ENCODE measurements around the gene RNF214.
"Not testable (repeated sequence)": the region's sequence is repeated elsewhere in the genome, so short reads cannot be mapped to it uniquely, and the experiment has no call there.

- not testable (repeated sequence) for TF ChIP-seq CTCF (IDR thresholded peaks at IDR 0.05; ENCODE audit: borderline replicate concordance, extremely low read depth, low read length, poor library complexity, severe bottlenecking); EZH2 (IDR thresholded peaks at IDR 0.05; ENCODE audit: borderline replicate concordance, low read depth, low read length, severe bottlenecking)
These were observed 39.7 kb downstream of the RNF214 start for GRCh38 chr11:117272175-117272574.
